Measurements from ENCODE around the gene FOXO1.
"Not testable (repeated sequence)": the region's sequence is repeated elsewhere in the genome, so short reads cannot be mapped to it uniquely, and the experiment has no call there.

Gene FOXO1

GRCh38 chr13:40666045-40666932, at the start of gene FOXO1:
Gene FOXO1, minus strand, starts transcription at chr13:40666641. Its CDS starts 429 bp downstream, at chr13:40666212.
- H4K20me1 ChIP-seq (ENCODE audit: insufficient read depth, low read length): no peaks in the 10 kb centered on the region
- no peaks in the 10 kb centered on the region for H3K36me3 ChIP-seq (ENCODE audit: insufficient read depth, low read length)
- H3K79me2 ChIP-seq (ENCODE audit: insufficient read depth, low read length): 0 out of 2 replicates have a peak, but pooled peaks cover 3% of the 10 kb centered on the region
- H3K4me1 ChIP-seq (ENCODE audit: insufficient read depth, low read length): peaks cover 21% of the 10 kb centered on the region
- peak within 1 kb of the TSS; percentile 69 for H3K27ac ChIP-seq (ENCODE audit: low read length)
- H3K4me2 ChIP-seq (ENCODE audit: insufficient read depth, low read length): peak within 1 kb of the TSS; percentile 78
- DNase-seq (peak; percentile 88), ATAC-seq (ENCODE audit: insufficient read depth, low read depth) (peak; percentile 94)
- peak within 1 kb of the TSS; percentile 52 to 97 for H3K4me3 ChIP-seq (ENCODE audit: low read depth in 1 of 2, low read length in 2 of 2)
- H3K9me3 ChIP-seq (ENCODE audit: insufficient read depth, low read length, severe bottlenecking): no peaks in the 10 kb centered on the region
- TF ChIP-seq CTCF (IDR thresholded peaks at IDR 0.05; ENCODE audit: borderline replicate concordance, extremely low read depth, low read length, poor library complexity, severe bottlenecking) (no peak), EZH2 (IDR thresholded peaks at IDR 0.05; ENCODE audit: borderline replicate concordance, low read depth, low read length, severe bottlenecking) (no peak)
- H3K27me3 ChIP-seq (ENCODE audit: insufficient read depth, low read length, poor library complexity): peaks cover 10% of the 10 kb centered on the region
- H2AFZ ChIP-seq (ENCODE audit: low read depth, low read length): peak within 1 kb of the TSS; percentile 87
- peak within 1 kb of the TSS; percentile 92 for H3K9ac ChIP-seq (ENCODE audit: low read depth, low read length)

- not testable (repeated sequence) for ATAC-seq (ENCODE audit: insufficient read depth, low read depth); H3K4me1 ChIP-seq (ENCODE audit: insufficient read depth, low read length); H3K9me3 ChIP-seq (ENCODE audit: insufficient read depth, low read length, severe bottlenecking); H3K27me3 ChIP-seq (ENCODE audit: insufficient read depth, low read length, poor library complexity); H3K4me3 ChIP-seq (ENCODE audit: low read depth in 1 of 2, low read length in 2 of 2); H4K20me1 ChIP-seq (ENCODE audit: insufficient read depth, low read length); H3K4me2 ChIP-seq (ENCODE audit: insufficient read depth, low read length); H3K9ac ChIP-seq (ENCODE audit: low read depth, low read length); DNase-seq; H3K79me2 ChIP-seq (ENCODE audit: insufficient read depth, low read length); H3K27ac ChIP-seq (ENCODE audit: low read length); H2AFZ ChIP-seq (ENCODE audit: low read depth, low read length)
- H3K36me3 ChIP-seq (ENCODE audit: insufficient read depth, low read length): peaks cover 11% of the 10 kb centered on the region; the same call in 1 of the 2 replicates
These were observed 48.0 kb upstream of the FOXO1 start for GRCh38 chr13:40714433-40714832.

- no peak overlapping the region for H3K4me2 ChIP-seq (ENCODE audit: insufficient read depth, low read length)
- no peaks in the 10 kb centered on the region for H3K4me1 ChIP-seq (ENCODE audit: insufficient read depth, low read length)
- peak; percentile 18 for DNase-seq
These were observed 40.0 kb upstream of the FOXO1 start for GRCh38 chr13:40706439-40706838.

More at GRCh38 chr13:40706439-40706838, 40.0 kb upstream of the FOXO1 start:
- Histone ChIP-seq H4K20me1 (ENCODE audit: insufficient read depth, low read length) (no peaks in the 10 kb centered on the region), H2AFZ (ENCODE audit: low read depth, low read length) (no peak overlapping the region), H3K4me3 (ENCODE audit: low read depth in 1 of 2, low read length in 2 of 2) (no peak overlapping the region), H3K79me2 (ENCODE audit: insufficient read depth, low read length) (no peaks in the 10 kb centered on the region), H3K36me3 (ENCODE audit: insufficient read depth, low read length) (no peaks in the 10 kb centered on the region), H3K9ac (ENCODE audit: low read depth, low read length) (no peak overlapping the region), H3K27ac (ENCODE audit: low read length) (no peak overlapping the region), H3K9me3 (ENCODE audit: insufficient read depth, low read length, severe bottlenecking) (no peaks in the 10 kb centered on the region), H3K27me3 (ENCODE audit: insufficient read depth, low read length, poor library complexity) (no peaks in the 10 kb centered on the region)
- TF ChIP-seq CTCF (IDR thresholded peaks at IDR 0.05; ENCODE audit: borderline replicate concordance, extremely low read depth, low read length, poor library complexity, severe bottlenecking): no peak
- no peak for TF ChIP-seq EZH2 (IDR thresholded peaks at IDR 0.05; ENCODE audit: borderline replicate concordance, low read depth, low read length, severe bottlenecking)
- peak; percentile 85 for ATAC-seq (ENCODE audit: insufficient read depth, low read depth)

All from DND-41 (cell line).